ENCODE results near the gene PLCB1. TPM values are rescaled to one million over a fixed set of nuclear protein-coding genes. Genes with fewer than 3 reads are reported as not detected.

Gene PLCB1
- total RNA-seq, 1 experiment from 2014 or later, result 11.3 TPM

DNA sequence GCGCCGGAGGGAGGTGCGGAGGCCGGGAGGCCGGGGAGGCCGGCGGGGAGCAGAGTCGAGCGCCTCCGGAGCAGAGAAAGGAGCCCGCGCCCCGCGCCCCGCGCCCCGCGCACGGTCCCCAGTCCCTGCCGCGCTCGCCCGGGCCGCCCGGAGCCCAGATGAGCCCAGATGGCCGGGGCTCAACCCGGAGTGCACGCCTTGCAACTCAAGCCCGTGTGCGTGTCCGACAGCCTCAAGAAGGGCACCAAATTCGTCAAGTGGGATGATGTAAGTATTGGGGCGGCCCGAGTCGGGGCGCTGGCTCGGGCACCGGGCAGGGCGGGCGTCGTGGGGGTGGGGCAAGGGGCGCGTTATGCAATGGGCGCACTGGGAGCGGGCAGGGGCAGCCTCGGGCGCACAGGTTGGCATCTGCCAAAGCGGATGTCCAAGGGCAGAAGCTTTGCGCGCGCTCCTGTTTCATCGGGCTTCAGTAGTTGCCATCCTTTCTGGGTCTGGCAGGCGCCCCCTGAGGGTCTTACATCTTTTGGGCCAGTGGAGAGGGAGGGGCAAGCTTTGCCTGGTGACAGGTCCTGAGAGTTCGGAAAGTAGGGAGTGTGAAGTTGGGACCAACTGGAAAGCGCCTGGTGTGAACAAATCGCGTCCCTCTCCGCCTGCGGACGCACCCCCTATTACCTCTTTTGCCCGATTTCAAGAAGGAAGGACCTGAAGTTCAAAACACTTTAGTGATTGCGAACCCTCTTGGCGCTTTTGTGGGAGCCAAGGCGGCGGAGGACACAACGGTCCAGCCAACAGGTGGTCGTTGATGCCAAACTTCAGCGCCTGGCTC lies 631 bp downstream of the PLCB1 start:
- POLR2A ChIA-PET, result no interaction called here
- peaks cover 41% of the 10 kb centered on the region for H3K27me3 Mint-ChIP-seq (ENCODE audit: low read depth)

DNA sequence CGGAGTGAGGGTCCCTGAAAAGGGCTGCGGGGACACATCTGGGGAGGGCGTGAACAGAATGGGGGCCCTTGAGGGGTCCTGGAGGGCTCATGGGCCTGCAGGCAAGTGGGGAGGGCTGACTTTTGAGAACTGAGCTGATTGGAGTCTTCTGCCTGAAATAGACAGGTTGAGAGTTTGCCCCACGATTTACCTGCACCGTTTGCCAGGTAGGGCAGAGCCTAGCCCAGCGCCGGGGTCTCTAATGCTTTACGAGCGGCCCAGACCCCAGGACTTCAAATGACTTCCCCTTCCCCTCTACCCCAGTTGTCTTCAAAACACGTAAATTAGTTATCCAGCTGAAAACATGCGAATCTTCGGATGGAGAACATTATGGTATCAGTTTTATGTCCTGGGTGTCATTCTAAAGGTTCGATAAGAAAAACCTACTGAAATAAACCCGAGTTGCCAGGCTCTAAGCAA lies 1.3 kb downstream of the PLCB1 start:
- Mint-ChIP-seq H3K4me1 (peaks cover 26% of the 10 kb centered on the region), H3K27me3 (ENCODE audit: low read depth) (peaks cover 41% of the 10 kb centered on the region), H3K36me3 (no peaks in the 10 kb centered on the region), H3K27ac (no peak overlapping the region), H3K4me3 (peak overlapping the region; percentile 72), H3K9me3 (no peaks in the 10 kb centered on the region)
- ATAC-seq, result no peak
- ChIA-PET POLR2A (interaction anchor here (0.6 kb wide), 1 partner anchor 571 kb away, joined by 4 read pairs; no protein-coding TSS in a partner anchor), CTCF (interaction anchor here (1.0 to 1.3 kb wide), 3 partner anchors 89 to 588 kb away, joined by 3 to 7 read pairs (median 4); no protein-coding TSS in a partner anchor)
- no peak for TF ChIP-seq ESRRA (CRISPR knock-in tag; IDR thresholded peaks at IDR 0.05; ENCODE audit: borderline replicate concordance)
- no peak for DNase-seq (ENCODE audit: low spot score)

More for the DNA sequence above, 631 bp downstream of the PLCB1 start:
- DNase-seq (ENCODE audit: low spot score) (peak; percentile 28), ATAC-seq (peak; percentile 38)
- Mint-ChIP-seq H3K4me3 (peak overlapping the region; percentile 84), H3K27ac (no peak overlapping the region), H3K9me3 (no peaks in the 10 kb centered on the region), H3K36me3 (no peaks in the 10 kb centered on the region), H3K4me1 (peaks cover 32% of the 10 kb centered on the region)
- CTCF ChIA-PET, result interaction anchor here (1.0 to 1.2 kb wide), 2 partner anchors 89 to 402 kb away, joined by 4 to 7 read pairs; no protein-coding TSS in a partner anchor
- TF ChIP-seq ZNF423 (CRISPR knock-in tag; IDR thresholded peaks at IDR 0.05) (0 out of 2 replicates have a peak, but pooled peaks have one; percentile 58), ZNF416 (CRISPR knock-in tag; IDR thresholded peaks at IDR 0.05) (no peak), CBFB (CRISPR knock-in tag; IDR thresholded peaks at IDR 0.05; ENCODE audit: low read depth) (no peak)
- TF ChIP-seq, protein P1, sequence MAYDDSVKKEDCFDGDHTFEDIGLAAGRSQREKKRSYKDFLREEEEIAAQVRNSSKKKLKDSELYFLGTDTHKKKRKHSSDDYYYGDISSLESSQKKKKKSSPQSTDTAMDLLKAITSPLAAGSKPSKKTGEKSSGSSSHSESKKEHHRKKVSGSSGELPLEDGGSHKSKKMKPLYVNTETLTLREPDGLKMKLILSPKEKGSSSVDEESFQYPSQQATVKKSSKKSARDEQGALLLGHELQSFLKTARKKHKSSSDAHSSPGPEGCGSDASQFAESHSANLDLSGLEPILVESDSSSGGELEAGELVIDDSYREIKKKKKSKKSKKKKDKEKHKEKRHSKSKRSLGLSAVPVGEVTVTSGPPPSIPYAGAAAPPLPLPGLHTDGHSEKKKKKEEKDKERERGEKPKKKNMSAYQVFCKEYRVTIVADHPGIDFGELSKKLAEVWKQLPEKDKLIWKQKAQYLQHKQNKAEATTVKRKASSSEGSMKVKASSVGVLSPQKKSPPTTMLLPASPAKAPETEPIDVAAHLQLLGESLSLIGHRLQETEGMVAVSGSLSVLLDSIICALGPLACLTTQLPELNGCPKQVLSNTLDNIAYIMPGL (CRISPR knock-in tag; IDR thresholded peaks at IDR 0.05), result peak; percentile 20; the same call in 1 of the 2 replicates
- TF ChIP-seq, protein P2, sequence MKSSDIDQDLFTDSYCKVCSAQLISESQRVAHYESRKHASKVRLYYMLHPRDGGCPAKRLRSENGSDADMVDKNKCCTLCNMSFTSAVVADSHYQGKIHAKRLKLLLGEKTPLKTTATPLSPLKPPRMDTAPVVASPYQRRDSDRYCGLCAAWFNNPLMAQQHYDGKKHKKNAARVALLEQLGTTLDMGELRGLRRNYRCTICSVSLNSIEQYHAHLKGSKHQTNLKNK (CRISPR knock-in tag; IDR thresholded peaks at IDR 0.05), result no peak
- TF ChIP-seq, protein P3, sequence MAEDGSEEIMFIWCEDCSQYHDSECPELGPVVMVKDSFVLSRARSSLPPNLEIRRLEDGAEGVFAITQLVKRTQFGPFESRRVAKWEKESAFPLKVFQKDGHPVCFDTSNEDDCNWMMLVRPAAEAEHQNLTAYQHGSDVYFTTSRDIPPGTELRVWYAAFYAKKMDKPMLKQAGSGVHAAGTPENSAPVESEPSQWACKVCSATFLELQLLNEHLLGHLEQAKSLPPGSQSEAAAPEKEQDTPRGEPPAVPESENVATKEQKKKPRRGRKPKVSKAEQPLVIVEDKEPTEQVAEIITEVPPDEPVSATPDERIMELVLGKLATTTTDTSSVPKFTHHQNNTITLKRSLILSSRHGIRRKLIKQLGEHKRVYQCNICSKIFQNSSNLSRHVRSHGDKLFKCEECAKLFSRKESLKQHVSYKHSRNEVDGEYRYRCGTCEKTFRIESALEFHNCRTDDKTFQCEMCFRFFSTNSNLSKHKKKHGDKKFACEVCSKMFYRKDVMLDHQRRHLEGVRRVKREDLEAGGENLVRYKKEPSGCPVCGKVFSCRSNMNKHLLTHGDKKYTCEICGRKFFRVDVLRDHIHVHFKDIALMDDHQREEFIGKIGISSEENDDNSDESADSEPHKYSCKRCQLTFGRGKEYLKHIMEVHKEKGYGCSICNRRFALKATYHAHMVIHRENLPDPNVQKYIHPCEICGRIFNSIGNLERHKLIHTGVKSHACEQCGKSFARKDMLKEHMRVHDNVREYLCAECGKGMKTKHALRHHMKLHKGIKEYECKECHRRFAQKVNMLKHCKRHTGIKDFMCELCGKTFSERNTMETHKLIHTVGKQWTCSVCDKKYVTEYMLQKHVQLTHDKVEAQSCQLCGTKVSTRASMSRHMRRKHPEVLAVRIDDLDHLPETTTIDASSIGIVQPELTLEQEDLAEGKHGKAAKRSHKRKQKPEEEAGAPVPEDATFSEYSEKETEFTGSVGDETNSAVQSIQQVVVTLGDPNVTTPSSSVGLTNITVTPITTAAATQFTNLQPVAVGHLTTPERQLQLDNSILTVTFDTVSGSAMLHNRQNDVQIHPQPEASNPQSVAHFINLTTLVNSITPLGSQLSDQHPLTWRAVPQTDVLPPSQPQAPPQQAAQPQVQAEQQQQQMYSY (CRISPR knock-in tag; IDR thresholded peaks at IDR 0.05), result no peak
- TF ChIP-seq, protein P4, sequence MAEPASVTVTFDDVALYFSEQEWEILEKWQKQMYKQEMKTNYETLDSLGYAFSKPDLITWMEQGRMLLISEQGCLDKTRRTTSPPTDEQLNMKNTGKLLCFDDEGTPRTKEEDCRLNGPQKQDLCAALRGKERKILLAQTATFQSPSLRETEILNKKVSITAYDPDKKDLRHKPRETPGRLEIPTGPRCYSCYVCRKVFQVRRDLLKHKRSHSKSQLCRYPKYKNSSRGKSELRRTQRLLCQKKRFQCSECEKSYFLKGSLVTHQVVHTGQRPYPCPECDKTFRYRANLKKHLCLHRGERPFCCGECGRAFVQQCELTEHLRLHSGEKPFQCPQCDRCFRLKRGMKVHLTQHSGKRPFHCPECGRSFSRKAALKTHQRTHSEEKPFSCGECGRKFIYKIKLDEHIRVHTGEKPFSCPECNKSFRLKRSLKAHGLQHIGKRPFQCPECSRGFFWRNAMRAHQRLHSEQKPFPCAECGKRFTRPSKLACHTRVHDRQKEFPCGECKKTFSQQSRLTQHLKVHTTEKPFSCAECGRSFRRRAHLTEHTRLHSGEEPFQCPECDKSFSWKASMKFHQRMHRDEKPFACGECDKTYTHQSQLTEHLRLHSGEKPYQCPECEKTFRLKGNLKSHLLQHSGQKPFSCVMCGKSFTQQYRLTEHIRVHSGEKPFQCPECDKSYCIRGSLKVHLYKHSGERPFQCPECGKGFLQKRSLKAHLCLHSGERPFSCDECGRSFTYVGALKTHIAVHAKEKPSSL (CRISPR knock-in tag; conservative IDR thresholded peaks at IDR 0.05), result no peak

- Mint-ChIP-seq H3K36me3 (no peaks in the 10 kb centered on the region), H3K9me3 (no peaks in the 10 kb centered on the region), H3K4me1 (peaks cover 20% of the 10 kb centered on the region), H3K27me3 (ENCODE audit: low read depth) (peaks cover 41% of the 10 kb centered on the region), H3K4me3 (peak overlapping the region; percentile 72), H3K27ac (no peak overlapping the region)
- DNase-seq (ENCODE audit: low spot score) (no peak), ATAC-seq (no peak)
- ChIA-PET CTCF (interaction anchor here (1.2 to 1.3 kb wide), 2 partner anchors 401 to 587 kb away, joined by 3 to 7 read pairs; no protein-coding TSS in a partner anchor), POLR2A (interaction anchor here (0.6 to 1.2 kb wide), 2 partner anchors 8 to 571 kb away, joined by 4 to 5 read pairs; no protein-coding TSS in a partner anchor)
- TF ChIP-seq GRHL2 (CRISPR knock-in tag; IDR thresholded peaks at IDR 0.05; ENCODE audit: insufficient replicate concordance, severe bottlenecking), result no peak
- TF ChIP-seq ERG (CRISPR knock-in tag; IDR thresholded peaks at IDR 0.05), result no peak
- no peak for TF ChIP-seq IRF2 (CRISPR knock-in tag; IDR thresholded peaks at IDR 0.05; ENCODE audit: borderline replicate concordance, low read depth)
- TF ChIP-seq ZNF512 (CRISPR knock-in tag; IDR thresholded peaks at IDR 0.05; ENCODE audit: borderline replicate concordance), result no peak
- TF ChIP-seq, protein P5, sequence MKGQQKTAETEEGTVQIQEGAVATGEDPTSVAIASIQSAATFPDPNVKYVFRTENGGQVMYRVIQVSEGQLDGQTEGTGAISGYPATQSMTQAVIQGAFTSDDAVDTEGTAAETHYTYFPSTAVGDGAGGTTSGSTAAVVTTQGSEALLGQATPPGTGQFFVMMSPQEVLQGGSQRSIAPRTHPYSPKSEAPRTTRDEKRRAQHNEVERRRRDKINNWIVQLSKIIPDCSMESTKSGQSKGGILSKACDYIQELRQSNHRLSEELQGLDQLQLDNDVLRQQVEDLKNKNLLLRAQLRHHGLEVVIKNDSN (CRISPR knock-in tag; IDR thresholded peaks at IDR 0.05), result no peak
These were observed 1.9 kb downstream of the PLCB1 start for GRCh38 chr20:8133851-8134451.

Data from WTC11 (cell line).